Heart left ventricle (tissue), 16 donors: ENCODE data around the gene C14orf119. TPM values are rescaled to one million over a fixed set of nuclear protein-coding genes. Genes with fewer than 3 reads are reported as not detected.

Source experiments
- ATAC-seq, 4 donors: fragments of 200-7000 bp; cut with Tn5 transposase; one replicate each; pipeline ENCODE4 v1.9.1; 2020 to 2022; ENCODE audit warnings: moderate library complexity in 4 of 4, mild to moderate bottlenecking in 3 of 4, moderate number of reproducible peaks in 1 of 4
- DNase-seq, 5 donors: peaks; one replicate each; pipeline ENCODE4 v3.0.0-alpha.2; 2020
- H3K27ac ChIP-seq, 12 donors: fragments of 200-600 bp; sonication (generic) in 4 of 12; one replicate each; pipeline versions ENCODE4 v1.5.0 to v1.8.0; 2016 to 2022; ENCODE audit warnings: mild to moderate bottlenecking in 2 of 12
- H3K27me3 ChIP-seq, 9 donors: fragments of 200-600 bp; sonication (generic) in 2 of 9; one replicate each; pipeline versions ENCODE4 v1.5.1 to v1.8.0; 2016 to 2022; ENCODE audit warnings: mild to moderate bottlenecking in 3 of 9
- H3K36me3 ChIP-seq, 9 donors: fragments of 200-600 bp; sonication (generic) in 2 of 9; one replicate each; pipeline versions ENCODE4 v1.5.0 to v1.8.0; 2018 to 2022; ENCODE audit warnings: mild to moderate bottlenecking in 2 of 9
- H3K4me1 ChIP-seq, 12 donors: fragments of 200-600 bp; sonication (generic) in 4 of 12; one replicate each; pipeline versions ENCODE4 v1.5.0 to v1.8.0; 2016 to 2022; ENCODE audit warnings: mild to moderate bottlenecking in 3 of 12
- H3K4me3 ChIP-seq, 12 donors: fragments of 200-600 bp; sonication (generic) in 4 of 12; one replicate each; pipeline versions ENCODE4 v1.5.0 to v1.8.0; 2017 to 2022; ENCODE audit warnings: mild to moderate bottlenecking in 9 of 12, moderate library complexity in 4 of 12
- H3K9me3 ChIP-seq, 12 donors: fragments of 200-600 bp; sonication (generic) in 4 of 12; one replicate each; pipeline versions ENCODE4 v1.5.0 to v1.8.0; 2016 to 2022; ENCODE audit warnings: mild to moderate bottlenecking in 1 of 12
- POLR2A ChIP-seq, 2 donors: fragments of 450-650 bp; IDR thresholded peaks; one replicate each; pipeline ENCODE4 v1.6.1; 2017; ENCODE audit warnings: antibody characterized with exemption in 2 of 2, mild to moderate bottlenecking in 2 of 2, moderate library complexity in 2 of 2
- WGBS, 4 donors: extraction: QIAGEN DNeasy Blood & Tissue Kit in 2 of 4; methylation state at CpG; one replicate each; pipeline versions ENCODE4 v1.1.5 to v1.1.7; 2013 to 2018; 5-methylcytosine and 5-hydroxymethylcytosine counted together
- intact Hi-C, 10 donors: fragments of 100-400 bp; cut with DNase I; formaldehyde crosslinking; loops; one replicate each; pipeline versions ENCODE4 v1.11.1 to v1.14.2; 2022
- polyA plus RNA-seq, 2 donors: library from polyadenylated mRNA; stranded (reverse); fragments of 200-250 nt; gene quantifications; one replicate each; pipeline ENCODE4 v1.2.3, GENCODE V29; 2013
- total RNA-seq, 9 donors: library from RNA; depleted of rRNA in 2 of 9; stranded (reverse); fragments of >200 nt in 2 of 9; fragmentation: NEBNext Ultra II Directional in 3 of 9; extraction: Animal tissue kit (Norgen Biotek cat#: 25700) in 3 of 9; gene quantifications; one replicate each; pipeline versions ENCODE4 v1.1.0 to v1.2.4, GENCODE V29; 2016 to 2023
- TF ChIP-seq, protein P1 (sequence below), 12 donors: fragments of 200-600 bp; sonication (generic) in 4 of 12; IDR thresholded peaks; one replicate each; pipeline versions ENCODE4 v1.5.0 to v1.8.0; 2018 to 2022; ENCODE audit warnings: antibody characterized with exemption in 12 of 12, mild to moderate bottlenecking in 5 of 12
- donor health status: ischemic (EF 13 %, LVEDD 7.1; RV severe dilation, severe dysfunction).
- donor health status: healthy with polysubstance abuse.
- donor health status: DM: no; HTN: yes; CAD: no.
- donor health status: DM: no; HTN: no; CAD: no.
- donor health status: ischemic (EF 25% LVEDD 6.9; RV normal size, moderate dysfunction).
- donor health status: ischemic (EF 25% LVEDD 5.7; RV mildly dilated, moderate dysfunction).
- donor health status: healthy.
- donor health status: DM: yes; HTN: yes; CAD: no.
- donor health status: ischemic (EF 35%, LVEDD 5.7; RV mildly dilated, moderate dysfunction).
- donor health status: nonischemic (EF 11% LVEDD 7.7; RV severe dilation, severe dysfunction).
- donor health status: DM: yes; HTN: yes; CAD: no.
- donor health status: PGD.
- donor health status: ischemic (EF 29% LVEDD 5.4; RV normal size, mild dysfunction).
- donor health status: nonischemic (EF 23%, LVEDD 6.1; RV moderate dilation, normal function).

Gene C14orf119
- total and polyA plus RNA-seq, 11 donors, result 8.1 to 47.7 (median 29.6) TPM

DNA sequence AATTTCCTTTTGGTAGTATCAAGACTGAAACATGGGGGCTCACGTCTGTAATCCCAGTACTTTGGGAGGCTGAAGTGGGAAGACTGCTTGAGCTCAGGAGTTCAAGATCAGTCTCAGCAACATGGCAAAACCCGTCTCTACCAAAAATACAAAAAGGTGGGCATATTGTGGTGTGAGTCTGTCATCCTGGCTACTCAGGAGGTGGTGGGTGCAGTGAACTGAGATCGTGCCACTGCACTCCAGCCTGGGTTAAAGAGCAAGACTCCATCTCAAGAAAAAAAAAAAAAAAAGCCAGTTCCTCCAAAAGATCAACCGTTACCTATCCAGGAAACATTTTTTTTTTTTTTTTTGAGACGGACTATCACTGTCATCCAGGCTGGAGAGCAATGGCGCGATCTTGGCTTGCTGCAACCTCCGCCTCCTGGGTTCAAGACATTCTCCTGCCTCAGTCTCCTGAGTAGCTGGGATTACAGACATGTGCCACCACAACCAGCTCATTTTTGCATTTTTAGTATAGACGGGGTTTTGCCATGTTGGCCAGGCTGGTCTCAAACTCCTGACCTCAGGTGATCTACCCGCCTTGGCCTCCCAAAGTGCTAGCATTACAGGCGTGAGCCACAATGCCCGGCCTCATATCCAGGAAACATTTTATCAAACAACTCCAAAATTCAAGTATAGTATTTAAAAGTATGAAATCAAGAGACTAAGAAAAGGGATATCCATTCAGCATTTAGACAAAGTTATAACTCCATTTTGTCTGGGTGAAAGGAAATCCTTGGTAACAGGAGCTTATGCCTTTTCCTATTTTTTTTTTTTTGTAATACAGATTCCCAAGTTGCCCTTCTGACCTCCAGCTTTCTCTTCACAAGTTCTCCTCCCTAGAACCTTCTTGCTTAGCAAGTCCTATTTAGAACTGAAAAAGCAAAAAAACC is 3.7 kb upstream of the C14orf119 start:
- no peak for TF ChIP-seq POLR2A (IDR thresholded peaks at IDR 0.05)
- TF ChIP-seq, protein P1, sequence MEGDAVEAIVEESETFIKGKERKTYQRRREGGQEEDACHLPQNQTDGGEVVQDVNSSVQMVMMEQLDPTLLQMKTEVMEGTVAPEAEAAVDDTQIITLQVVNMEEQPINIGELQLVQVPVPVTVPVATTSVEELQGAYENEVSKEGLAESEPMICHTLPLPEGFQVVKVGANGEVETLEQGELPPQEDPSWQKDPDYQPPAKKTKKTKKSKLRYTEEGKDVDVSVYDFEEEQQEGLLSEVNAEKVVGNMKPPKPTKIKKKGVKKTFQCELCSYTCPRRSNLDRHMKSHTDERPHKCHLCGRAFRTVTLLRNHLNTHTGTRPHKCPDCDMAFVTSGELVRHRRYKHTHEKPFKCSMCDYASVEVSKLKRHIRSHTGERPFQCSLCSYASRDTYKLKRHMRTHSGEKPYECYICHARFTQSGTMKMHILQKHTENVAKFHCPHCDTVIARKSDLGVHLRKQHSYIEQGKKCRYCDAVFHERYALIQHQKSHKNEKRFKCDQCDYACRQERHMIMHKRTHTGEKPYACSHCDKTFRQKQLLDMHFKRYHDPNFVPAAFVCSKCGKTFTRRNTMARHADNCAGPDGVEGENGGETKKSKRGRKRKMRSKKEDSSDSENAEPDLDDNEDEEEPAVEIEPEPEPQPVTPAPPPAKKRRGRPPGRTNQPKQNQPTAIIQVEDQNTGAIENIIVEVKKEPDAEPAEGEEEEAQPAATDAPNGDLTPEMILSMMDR (IDR thresholded peaks at IDR 0.05), result no peak
- Histone ChIP-seq H3K4me1 (peaks cover 1 to 52% (median 30%) of the 10 kb centered on the region in 12 donors), H3K4me3 (no peak overlapping the region), H3K9me3 (no peaks in the 10 kb centered on the region), H3K27me3 (no peaks in the 10 kb centered on the region), H3K36me3 (peaks cover 0 to 69% (median 65%) of the 10 kb centered on the region in 9 donors), H3K27ac (no peak overlapping the region)
- ATAC-seq, result no peak
- DNase-seq, result no peak
- 82 to 89% (median 84%) methylated on average over 12 of the region's 12 CpGs for WGBS, 4 donors
- intact Hi-C loops, result loop anchor here in 1 of 10 donors (10.0 kb wide), 1 partner anchor 213 kb away; the partner anchor contains the start of genes BCL2L2 and PPP1R3E

DNA sequence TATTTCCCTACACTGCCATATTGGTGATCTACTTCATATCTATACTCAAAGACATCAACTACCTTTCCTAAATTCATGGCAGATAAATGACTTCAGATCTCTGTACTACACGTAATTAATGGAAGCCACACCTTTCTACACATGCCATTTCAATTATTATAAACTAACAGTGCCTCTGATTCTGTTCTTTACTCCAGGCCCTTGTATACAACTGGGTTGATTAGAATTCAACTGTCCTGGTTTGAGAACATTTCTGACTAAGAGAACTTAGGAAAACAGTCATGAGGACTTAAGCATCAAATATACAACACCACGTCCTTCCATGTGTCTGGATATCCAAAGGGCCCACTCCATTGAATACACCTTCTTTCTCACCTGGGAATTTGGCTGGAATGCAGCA is 2.2 kb upstream of the C14orf119 start:
- no peaks in the 10 kb centered on the region for H3K9me3 ChIP-seq
- intact Hi-C loops, result loop anchor here in 1 of 10 donors (10.0 kb wide), 1 partner anchor 212 kb away; the partner anchor contains the start of genes BCL2L2 and PPP1R3E
- DNase-seq (no peak), ATAC-seq (no peak)
- no peak overlapping the region for H3K27ac ChIP-seq
- TF ChIP-seq, protein P1 (IDR thresholded peaks at IDR 0.05), result no peak
- no peak for TF ChIP-seq POLR2A (IDR thresholded peaks at IDR 0.05)
- WGBS, 4 donors, result 60 to 65% (median 64%) methylated on average over 2 of the region's 2 CpGs
- no peaks in the 10 kb centered on the region for H3K27me3 ChIP-seq
- H3K4me3 ChIP-seq, result peak overlapping the region in 4 of 12 donors; percentile 74 to 91 (median 83)
- peaks cover 5 to 58% (median 39%) of the 10 kb centered on the region in 12 donors for H3K4me1 ChIP-seq
- H3K36me3 ChIP-seq, result peaks cover 0 to 61% (median 59%) of the 10 kb centered on the region in 9 donors

DNA sequence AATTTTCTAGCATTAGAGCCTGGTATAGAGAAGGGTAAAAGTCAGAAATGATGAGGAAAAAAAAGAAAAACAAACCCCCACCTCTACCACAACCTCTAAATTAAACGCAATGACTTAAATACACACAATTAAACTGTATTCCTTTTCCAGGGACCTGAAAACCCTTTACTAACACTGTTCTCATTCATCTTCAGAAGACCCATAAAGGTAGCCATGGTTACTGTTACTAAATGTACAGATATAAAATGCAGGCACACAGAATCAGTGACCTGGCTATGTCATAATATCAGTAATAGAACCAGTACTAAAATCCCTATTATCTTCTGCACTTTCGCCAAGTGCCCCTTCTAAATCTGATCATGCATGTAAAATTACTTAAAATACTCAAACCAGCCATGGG is 1.8 kb upstream of the C14orf119 start:
- DNase-seq, result no peak
- Histone ChIP-seq H3K4me3 (peak overlapping the region in 11 of 12 donors; percentile 57 to 96 (median 80)), H3K4me1 (peaks cover 5 to 61% (median 41%) of the 10 kb centered on the region in 12 donors), H3K9me3 (no peaks in the 10 kb centered on the region), H3K36me3 (peaks cover 0 to 61% (median 58%) of the 10 kb centered on the region in 9 donors), H3K27me3 (no peaks in the 10 kb centered on the region), H3K27ac (peak overlapping the region in 1 of 12 donors; percentile 92)
- intact Hi-C loops, result loop anchor here in 1 of 10 donors (10.0 kb wide), 1 partner anchor 211 kb away; the partner anchor contains the start of genes BCL2L2 and PPP1R3E
- no peak for ATAC-seq
- 73 to 86% (median 81%) methylated on average over 2 of the region's 2 CpGs for WGBS, 4 donors
- TF ChIP-seq, protein P1 (IDR thresholded peaks at IDR 0.05), result no peak
- no peak for TF ChIP-seq POLR2A (IDR thresholded peaks at IDR 0.05)
